Activated CD4-positive, CD25-positive, alpha-beta regulatory T cell treated with anti-CD3 and anti-CD28 coated beads, Interleukin-2, amount 50 U/mL, for 24 hours (primary cell): ENCODE data around the gene GNAT2.

Experiments
- ATAC-seq, 2 donors: fragments of 150-1000 bp; cut with Tn5 transposase; one replicate each; pipeline ENCODE4 v1.10.0; 2021; ENCODE audit warnings: mild to moderate bottlenecking in 1 of 2, moderate library complexity in 1 of 2

The GNAT2 gene

DNA sequence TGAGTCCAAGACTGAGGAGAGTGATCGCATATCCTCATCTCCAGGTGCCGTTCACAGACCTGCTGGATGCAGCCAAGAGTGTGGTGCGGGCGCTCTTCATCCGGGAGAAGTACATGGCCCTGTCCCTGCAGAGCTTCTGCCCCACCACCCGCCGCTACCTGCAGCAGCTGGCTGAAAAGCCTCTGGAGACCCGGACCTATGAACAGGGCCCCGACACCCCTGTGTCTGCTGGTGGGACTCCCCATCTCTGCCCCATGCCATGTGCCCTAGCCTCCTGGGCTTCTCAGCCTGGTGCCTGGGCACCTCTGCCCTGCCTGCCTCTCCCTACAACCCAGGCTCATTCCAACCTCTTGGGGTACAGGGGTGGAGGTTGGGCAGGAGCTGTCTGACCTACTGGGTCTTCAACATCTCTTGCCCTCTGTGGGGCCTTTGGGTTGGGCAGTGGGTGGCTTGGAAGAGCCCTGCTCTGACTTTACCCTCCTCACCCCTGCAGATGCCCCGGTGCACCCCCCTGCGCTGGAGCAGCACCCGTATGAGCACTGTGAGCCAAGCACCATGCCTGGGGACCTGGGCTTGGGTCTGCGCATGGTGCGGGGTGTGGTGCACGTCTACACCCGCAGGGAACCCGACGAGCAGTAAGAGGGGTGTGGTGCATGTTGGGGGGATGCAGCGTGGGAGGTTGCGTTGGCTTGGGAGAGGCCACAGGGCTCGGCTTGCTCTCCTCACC, 7.4 kb upstream of the GNAT2 start:
- ATAC-seq = no peak

DNA sequence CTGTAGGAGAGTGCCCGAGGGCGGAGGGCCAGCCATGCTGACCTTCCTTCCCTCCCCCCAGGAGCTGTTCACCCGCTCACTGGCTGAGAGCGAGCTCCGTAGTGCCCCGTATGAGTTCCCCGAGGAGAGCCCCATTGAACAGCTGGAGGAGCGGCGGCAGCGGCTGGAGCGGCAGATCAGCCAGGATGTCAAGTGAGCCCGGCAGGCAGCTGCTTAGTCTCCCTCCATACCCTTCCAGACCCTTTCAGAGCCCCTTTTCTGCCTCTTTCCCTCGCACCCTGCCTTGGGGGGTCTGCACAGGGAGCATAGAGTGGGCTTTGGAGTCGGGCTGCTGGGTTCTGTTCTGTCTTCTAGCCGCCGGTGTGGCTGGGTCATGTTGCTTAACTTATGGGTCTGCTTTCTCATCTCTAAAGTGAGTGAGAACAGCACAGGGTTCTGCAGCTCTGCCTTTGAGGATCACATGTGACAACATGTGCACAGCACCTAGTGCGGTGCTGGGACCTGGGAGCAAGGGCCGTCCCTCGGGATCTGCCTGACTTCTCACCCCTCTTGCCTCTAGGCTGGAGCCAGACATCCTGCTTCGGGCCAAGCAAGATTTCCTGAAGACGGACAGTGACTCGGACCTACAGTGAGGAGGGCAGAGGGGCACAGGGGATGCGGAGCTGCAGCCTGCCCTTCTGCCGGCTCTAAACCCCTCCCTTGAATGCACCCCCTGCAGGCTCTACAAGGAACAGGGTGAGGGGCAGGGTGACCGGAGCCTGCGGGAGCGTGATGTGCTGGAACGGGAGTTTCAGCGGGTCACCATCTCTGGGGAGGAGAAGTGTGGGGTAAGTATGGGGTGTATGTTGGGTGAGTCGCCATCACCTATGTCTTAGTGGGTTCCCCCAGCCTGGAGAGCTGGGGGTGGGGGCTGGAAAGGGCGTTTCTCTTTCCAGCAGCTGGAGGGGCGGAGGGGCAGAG, 6.5 kb upstream of the GNAT2 start:
- ATAC-seq = no peak

DNA sequence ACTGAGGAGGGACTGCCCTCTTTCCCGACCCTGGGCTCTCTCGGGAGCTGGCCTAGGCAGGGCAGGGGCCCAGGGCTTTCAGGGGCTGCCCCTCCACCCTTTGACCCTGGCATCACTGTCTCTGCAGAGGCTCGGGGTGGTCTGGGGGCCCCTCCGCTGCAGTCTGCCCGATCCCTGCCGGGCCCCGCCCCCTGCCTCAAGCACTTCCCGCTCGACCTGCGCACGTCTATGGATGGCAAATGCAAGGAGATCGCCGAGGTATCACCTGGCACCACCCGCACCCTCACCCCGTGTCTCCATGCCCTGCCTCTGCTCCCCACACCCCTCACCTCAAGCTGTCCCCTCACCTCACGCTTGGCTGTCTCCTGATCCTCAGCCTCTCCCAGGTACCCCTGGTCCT, 5.8 kb upstream of the GNAT2 start:
- ATAC-seq = no peak

DNA sequence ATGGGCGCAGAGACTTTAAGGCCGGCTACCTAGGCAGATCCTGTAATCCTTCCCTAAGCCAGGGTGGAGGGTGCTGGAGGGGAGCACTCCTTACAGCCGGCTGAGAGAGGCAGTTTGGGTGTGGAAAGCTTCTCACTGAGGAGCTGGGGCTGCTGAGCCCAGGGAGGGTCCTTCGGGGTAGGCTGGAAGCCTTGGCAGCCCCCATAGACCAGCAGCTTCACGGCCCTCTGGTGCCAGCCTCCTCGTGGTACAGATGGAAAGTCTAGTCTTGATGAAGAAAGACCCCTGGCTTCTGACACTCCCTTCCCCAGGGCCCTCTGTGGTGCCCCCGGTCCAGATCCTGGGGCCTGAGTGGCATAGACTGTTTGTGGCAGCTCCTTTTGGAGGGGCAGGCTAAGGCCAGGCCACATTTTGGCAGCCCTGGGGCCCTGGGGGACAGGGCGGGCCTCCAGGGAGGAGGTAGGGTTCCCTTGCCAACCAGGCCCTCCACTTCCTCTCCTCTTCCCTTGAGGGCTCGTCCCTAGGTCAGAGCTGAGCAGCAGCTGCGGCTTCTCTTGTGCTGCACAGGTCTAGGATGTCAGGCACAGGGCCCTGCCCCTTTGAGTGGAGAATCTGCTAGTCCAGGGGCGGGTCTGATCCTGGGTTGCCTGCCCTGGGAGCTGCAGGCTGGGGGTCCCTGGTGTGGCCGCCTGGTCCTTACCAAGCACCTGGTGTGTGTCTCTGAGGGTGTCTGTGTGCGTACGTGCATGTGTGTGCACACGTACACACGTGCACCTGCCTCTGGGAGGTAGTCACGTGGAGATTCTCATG, 5.0 kb upstream of the GNAT2 start:
- no peak for ATAC-seq

DNA sequence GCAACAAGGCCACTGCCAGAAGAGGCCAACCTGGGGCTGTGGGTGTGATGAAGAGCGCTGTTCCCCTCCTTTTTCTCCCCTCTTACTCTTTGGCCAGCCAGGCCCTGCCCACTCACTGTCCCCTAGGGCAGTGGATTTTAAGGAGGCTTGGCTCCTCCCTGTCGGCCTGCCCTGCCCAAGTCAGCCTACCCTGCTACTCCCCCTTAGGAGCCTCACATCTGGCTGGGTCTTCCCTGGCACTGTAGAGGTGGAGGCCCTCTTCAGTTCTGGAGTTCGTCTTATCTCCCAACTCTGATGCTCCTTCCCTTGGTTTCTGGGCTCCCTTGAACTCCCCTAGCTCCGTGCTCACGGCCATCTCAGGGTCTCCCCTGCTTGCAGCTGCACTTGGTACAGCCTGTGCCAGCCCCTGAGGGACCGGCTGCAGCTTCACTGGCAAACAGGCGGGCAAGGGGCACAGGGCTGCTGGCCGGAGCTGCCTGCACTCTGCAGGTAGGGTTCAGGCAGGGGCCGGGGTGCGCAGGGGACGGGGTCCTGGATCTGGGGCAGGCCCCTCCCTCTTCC, 4.3 kb upstream of the GNAT2 start:
- no peak for ATAC-seq

DNA sequence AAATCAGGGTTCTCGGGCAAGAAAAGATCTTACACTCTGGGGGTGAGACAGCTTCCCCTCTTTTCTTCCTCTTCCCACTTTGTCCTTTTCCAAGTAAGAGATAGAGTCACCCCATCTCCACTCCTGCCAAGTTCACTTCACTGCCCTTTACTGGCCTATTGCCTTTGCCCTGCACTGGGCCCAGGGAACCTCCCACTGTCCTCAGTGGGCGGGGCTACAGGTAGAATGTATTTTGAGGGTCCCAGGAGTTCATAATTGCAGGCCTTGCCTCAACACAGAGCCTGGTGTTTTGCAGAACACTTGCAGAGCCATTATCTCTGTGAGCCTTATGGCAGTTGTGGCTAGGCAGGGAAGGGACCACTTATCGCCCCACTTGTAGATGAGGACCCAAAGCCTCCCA, 3.5 kb upstream of the GNAT2 start:
- no peak for ATAC-seq

DNA sequence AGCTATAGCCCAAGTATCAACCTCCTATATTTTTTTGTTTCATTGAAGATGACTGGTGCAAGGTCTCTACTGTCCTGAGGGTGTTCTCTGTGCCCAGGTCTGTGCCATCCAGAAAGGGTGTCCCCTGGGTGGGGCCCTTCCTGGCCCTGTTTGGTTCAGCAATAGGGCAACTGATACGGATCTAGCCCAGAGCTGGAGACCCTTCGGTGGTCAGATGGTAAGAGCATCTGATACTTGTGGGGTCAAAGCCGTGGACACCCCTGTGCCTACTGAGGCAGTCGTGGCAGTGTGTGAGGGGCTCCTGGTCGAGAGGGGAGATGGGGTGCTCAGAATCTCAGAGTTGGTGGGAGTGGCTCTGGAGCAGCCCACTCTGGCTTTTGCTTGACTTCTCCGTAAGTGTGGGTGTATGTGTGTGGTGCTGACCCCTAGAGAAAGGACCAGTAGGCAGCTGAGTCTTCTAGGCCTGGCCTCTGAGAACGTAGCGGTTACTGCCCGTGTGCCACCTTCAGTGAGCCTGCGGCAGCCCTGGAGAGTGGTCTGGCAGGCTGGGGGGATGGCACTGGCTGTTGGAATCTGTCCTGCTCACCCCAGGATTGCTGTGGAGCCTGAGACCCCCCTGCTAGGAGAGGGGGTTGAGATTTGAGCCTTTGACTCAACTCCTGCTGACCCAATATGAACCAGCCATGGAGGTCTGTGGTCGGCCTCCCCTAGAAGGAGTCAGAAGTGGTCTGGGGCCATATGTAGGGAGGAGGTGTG, 2.9 kb upstream of the GNAT2 start:
- no peak for ATAC-seq

DNA sequence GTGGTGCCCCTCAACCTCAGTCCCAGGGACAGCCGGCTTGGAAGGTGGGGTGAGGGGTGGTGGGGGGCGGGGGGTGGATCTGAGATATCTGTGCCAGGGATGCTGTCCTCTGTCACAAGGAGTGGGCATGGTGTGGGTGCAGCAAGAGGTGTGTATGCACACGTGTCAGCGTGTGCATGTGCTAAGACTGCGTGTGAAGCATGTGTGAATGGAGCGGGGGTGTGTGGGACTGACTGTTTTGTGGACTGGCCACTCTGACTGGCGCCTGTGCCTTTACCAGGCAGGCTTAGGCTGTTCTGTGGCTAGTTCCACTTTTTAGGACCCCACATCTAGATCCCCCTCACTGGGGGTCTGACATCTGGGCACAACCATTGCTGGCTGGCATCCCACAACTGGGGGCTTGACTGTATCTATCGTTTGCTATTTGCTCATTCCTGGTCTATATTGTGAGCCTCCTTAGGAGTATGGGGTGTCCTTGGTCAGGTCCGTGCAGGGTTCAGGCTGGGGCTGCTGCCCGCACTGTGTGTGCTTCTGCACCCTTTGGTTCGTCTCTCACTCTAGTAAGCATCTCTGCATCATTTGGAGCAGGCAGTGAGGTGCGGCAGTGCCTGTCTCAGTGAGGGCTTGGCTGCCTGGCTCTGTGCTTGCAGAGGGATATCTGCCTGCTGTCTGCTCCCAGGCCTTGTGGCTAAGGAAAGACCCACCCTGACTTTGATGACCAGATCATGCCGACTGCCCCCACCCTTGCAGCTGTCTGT, 2.1 kb upstream of the GNAT2 start:
- peak in 1 of 2 donors; percentile 4 for ATAC-seq

DNA sequence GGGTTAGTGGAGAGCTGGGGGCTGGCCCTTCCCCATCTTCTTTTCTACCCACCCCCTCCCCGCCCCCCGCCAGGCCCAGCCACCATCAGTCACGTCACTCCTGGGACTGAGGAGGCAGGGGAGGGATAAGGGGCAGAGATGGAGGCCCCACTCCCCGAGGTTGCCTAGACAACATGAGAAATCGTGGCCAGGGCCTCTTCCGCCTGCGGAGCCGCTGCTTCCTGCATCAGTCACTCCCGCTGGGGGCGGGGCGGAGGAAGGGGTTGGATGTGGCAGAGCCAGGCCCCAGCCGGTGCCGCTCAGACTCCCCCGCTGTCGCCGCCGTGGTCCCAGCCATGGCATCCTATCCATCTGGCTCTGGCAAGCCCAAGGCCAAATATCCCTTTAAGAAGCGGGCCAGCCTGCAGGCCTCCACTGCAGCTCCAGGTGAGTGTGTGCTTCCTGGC, 1.4 kb upstream of the GNAT2 start:
- peak; percentile 92 to 93 for ATAC-seq

DNA sequence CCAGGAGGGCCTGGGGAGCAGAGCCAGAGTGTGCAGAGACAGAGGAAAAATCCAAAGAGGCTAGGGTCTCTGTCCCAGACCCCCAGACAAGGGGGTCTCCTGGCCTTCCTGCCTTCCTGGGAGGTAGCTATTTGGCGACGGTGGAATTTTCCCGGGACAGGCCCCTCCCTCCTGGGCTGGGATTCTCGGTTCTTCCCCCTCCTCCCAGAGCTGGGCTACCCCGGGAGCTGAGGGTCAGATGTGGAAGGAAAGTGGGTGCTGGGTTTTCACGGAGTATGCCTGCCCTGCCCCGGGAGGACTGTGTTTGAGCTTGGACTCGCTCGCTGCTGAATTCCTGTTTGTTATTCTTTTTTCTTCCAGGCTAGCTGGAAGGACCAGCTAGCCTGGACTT, 980 bp upstream of the GNAT2 start:
- no peak for ATAC-seq

DNA sequence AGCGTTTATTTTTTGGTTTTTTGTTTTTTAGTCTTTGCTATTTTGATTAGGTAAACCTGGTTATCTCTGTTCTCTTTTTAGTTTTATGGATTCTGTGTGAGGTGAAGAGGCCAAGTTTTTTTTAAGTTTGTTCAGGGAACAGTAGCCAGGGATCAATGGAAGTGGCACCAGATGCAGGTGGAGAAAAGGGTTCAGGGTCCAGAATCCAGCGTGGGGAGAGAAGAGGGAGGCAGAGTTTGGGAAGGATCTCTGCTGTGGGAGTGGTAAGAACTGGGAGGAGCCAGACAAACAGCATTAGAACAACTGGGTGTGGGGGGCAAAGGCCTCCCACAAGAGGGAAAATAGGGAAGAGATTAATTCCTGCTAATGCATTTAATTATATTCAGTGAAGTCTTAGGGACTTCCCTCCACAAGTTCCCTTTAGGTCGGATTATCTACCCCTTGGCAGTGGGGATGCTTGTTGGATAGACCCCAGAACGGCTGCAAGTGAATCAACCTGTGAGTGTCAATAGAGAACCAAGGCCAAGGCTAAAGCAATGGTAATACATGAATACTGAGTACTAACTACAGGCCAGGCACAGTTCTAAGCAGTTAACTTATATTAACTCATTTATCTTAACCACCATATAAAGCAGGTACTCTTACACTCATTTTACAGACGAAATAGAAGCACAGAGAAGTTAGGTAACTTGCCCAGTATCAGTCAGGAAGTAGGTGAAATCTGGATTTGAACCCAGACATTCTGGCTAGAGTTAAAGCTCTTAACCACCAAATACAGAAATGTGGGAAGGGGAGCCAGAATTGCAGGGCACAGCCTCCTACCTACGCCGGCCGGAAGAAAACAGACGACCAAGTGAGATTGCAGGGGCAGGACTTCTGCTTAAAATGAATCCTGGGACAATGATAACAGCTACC, 498 bp downstream of the GNAT2 start:
- ATAC-seq = no peak

DNA sequence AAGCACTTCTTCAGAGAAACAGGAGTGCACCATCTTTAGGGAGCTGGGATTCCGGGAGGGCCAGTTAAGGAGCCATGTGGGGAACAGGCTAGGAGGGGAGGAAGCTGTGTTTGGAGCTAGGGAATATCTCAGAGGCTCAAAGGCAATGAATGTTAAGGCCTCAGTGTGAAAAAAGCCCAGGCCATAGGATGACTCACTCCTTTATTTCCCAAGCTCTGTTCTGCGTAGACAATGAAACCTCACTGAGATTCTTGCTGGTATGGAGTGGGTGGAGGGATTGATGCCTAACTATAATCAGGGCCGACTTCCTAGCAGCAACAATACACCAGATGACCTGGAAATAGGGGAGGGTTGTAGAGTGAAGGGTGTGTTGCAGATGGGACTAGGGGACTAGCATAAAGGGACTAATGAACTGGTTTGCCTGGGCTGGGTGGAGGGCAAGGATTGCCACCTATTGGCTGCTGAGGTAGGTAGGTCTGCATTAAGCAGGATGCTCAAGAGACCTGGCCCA, 2.1 kb downstream of the GNAT2 start:
- ATAC-seq = no peak

DNA sequence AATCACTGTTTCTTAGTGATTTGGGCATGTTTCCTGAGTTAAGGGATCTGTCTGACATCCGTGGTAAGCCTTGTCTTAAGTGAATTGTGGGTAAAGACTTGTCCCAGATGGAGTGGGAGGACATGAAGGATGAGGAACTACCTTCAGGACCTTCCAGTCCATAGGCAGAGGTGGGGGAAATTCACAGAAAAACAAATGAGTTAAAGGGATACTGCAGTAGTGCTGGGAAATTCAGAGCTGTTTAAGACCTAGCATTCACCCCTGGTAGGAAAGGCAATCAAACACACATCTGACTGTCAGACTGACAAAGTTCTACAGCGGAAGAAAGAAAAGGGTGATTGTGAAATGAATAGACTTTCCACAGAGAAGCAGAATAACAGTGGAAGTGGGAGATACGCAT, 3.0 kb downstream of the GNAT2 start:
- ATAC-seq = no peak

DNA sequence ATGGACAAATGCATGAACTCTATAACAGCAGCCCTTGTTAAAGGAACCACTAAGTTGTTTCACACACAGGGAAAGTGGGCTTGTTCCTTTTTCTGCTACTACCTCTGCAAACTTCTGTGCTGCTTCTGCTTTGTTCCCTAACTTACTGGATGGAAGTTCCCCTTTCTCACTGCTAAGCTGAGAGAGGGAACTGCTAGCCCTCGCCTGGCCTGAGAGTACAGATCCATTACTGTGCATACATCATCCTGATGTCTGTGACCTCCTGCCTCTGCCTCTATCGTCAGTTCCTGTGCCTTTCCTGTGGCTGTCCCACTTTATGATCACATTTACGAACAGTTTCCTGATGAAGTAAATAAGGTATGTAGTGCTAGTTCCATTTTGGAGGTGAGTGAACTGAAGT, 3.5 kb downstream of the GNAT2 start:
- no peak for ATAC-seq

DNA sequence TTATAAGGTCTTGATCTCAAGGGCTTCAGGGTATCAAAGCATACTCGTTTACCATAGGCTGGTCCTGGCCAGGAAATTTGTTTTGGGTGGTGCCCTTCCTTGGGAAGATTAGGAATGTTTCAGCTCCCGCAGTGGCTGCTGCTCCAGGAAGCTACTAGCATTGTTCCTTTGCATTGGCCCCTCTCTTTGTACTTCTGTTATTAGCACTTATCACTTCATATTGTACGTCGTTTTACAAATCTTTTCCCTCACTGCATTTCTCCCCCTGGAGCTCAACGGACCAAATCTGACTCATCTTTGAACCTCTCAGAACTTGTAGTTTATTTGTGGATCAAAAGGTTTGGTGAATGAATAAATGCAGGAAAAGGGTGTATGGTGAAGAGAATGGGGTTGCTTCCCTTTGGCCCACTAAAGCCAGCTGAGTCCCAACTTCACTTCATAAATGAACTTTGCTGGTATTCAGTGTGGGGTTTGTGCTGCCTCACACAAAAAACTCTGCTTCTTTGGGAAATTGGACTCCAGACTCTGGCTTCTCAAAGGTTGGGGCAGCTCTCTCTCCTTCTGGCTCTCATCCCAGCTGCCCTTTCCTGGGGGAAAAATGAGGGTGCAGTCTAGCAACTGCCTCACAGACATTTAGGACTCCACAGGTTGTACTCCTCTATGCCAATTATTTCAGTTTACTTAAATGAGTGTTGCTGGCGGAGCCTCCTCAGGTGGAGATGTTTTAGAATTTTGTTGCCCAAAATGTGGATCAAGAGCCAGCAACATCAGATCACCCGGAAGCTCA, 5.9 kb downstream of the GNAT2 start:
- no peak for ATAC-seq

DNA sequence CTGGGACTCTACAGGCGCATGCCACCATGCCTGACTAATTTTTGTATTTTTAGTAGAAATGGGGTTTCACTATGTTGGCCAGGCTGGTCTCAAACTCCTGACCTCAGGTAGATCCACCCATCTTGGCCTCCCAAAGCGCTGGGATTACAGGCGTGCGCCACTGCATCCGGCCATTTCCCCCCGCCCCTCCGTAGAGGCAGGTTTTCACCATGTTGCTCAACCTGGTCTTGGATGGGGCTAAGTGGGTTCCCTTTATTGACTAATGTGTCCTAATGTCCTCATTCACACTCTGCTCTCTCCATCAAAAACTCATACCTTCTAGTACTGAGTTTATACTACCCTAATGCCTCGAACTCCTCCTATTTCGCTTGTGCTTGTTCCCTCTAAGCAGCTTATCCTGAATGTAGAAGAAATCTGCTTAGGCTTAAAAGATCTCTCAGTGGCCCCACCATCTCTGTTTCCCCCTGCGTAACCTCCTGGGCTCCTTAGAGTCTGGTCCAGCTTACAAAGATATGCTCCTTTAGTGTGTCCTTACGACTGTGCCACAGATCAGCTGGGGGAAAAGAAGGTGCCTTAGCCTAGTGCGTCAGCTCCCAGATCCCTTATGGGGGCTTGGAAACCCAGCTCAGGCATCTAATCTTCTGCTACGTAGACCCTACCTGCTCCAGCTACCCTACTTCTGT, 8.0 kb downstream of the GNAT2 start:
- ATAC-seq = no peak

DNA sequence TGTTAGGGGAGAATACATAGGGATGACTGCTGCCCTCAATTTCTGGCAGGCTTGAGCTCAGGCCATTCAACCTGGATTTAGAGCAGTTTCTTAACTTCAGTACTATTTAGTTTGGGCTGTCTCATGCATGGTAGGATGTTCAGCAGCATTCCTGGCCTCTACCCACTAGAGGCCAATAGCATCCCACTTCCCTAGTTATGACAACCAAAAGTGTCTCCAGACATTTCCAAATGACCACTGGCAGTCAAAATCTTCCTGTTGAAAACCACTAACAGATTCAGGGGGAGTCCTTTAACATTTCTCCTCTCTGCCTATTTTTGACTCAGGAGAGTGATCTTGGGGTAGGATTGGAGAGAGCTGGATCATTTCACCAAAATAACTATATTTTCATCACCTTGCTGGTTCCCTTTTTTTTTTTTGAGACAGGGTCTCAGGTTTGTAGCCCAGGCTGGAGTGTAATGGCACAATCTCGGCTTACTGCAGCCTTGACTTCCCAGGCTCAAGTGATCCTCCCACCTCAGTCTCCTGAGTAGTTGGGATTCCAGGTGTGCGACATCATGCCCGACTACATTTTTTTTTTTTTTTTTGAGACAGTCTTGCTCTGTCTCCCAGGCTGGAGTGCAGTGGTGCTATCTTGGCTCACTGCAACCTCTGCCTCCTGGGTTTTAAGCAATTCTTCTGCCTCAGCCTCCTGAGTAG, 8.7 kb downstream of the GNAT2 start:
- ATAC-seq = no peak

DNA sequence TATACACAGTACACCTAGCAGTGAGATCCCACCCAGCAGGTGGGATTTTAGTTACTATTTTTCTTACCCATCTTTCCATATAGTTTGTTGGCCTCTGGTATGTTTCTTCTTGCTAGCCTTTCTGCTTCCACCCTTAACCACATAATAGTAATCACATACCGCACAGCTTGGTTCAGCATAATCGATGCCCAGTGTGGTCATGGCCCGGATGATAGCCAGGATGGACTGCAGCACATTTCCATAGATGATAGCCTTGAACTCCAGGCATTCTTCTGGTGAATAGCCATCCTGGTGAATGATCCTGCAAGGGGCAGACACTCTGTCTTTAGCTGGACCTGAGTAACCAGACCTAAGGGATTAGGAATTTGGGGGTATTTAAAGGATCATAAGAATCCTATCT, 9.5 kb downstream of the GNAT2 start:
- ATAC-seq = no peak
